DND-41 (cell line): Measurements from ENCODE around the gene DNAH17.

Source experiments
- ATAC-seq: fragments of 200-7000 bp; cut with Tn5 transposase; 3 replicates; pipeline ENCODE4 v1.9.1; 2021; ENCODE audit warnings: low read depth; ENCODE audit not compliant: insufficient read depth
- DNase-seq: peaks from one replicate; pipeline ENCODE4 v3.0.0-alpha.2; 2020
- H2AFZ ChIP-seq: 2 replicates; pipeline ENCODE4 v1.6.0; 2012; ENCODE audit warnings: low read depth, low read length
- H3K27ac ChIP-seq: 2 replicates; pipeline ENCODE4 v1.5.1; 2012; ENCODE audit warnings: low read length, inconsistent platforms
- H3K27me3 ChIP-seq: fragments of 200-600 bp; sonication (generic); 2 replicates; pipeline ENCODE4 v1.6.0; 2012; ENCODE audit warnings: low read length, mild to moderate bottlenecking, inconsistent platforms; ENCODE audit not compliant: insufficient read depth, poor library complexity
- H3K36me3 ChIP-seq: 2 replicates; pipeline ENCODE4 v1.5.1; 2012; ENCODE audit warnings: low read length, inconsistent platforms; ENCODE audit not compliant: insufficient read depth
- H3K4me1 ChIP-seq: 2 replicates; pipeline ENCODE4 v1.5.1; 2012; ENCODE audit warnings: mild to moderate bottlenecking, low read length; ENCODE audit not compliant: insufficient read depth
- H3K4me2 ChIP-seq: 2 replicates; pipeline ENCODE4 v1.6.0; 2012; ENCODE audit warnings: mild to moderate bottlenecking, moderate library complexity, low read length, inconsistent platforms; ENCODE audit not compliant: insufficient read depth
- H3K4me3 ChIP-seq, 2 experiments: fragments of 200-600 bp in 1 of 2; shearing (Covaris generic) in 1 of 2; 2 replicates each; pipeline ENCODE4 v1.5.1; 2012 to 2016; ENCODE audit warnings: inconsistent platforms in 2 of 2, low read length in 2 of 2, mild to moderate bottlenecking in 2 of 2, low read depth in 1 of 2, moderate library complexity in 1 of 2
- H3K79me2 ChIP-seq: 2 replicates; pipeline ENCODE4 v1.6.0; 2012; ENCODE audit warnings: low read length, inconsistent platforms; ENCODE audit not compliant: insufficient read depth
- H3K9ac ChIP-seq: 2 replicates; pipeline ENCODE4 v1.6.0; 2012; ENCODE audit warnings: low read depth, mild to moderate bottlenecking, inconsistent platforms, low read length, moderate library complexity
- H3K9me3 ChIP-seq: 2 replicates; pipeline ENCODE4 v1.5.1; 2012; ENCODE audit warnings: low read length, moderate library complexity, mild to moderate bottlenecking, inconsistent platforms; ENCODE audit not compliant: insufficient read depth, severe bottlenecking
- H4K20me1 ChIP-seq: 2 replicates; pipeline ENCODE4 v1.6.0; 2012; ENCODE audit warnings: low read length; ENCODE audit not compliant: insufficient read depth
- CTCF ChIP-seq: IDR thresholded peaks from 2 replicates; pipeline ENCODE4 v1.5.1; 2012; ENCODE audit warnings: borderline replicate concordance, low read length, moderate library complexity, mild to moderate bottlenecking; ENCODE audit not compliant: poor library complexity, severe bottlenecking; ENCODE audit errors: extremely low read depth
- EZH2 ChIP-seq: IDR thresholded peaks from 3 replicates; pipeline ENCODE4 v1.6.1; 2012; ENCODE audit warnings: borderline replicate concordance, low read depth, mild to moderate bottlenecking, moderate library complexity, low read length, inconsistent platforms; ENCODE audit not compliant: severe bottlenecking

The DNAH17 gene

GRCh38 chr17:78431692-78431958 is 145.6 kb downstream of the DNAH17 start:
- ATAC-seq, result no peak
- peaks cover 6% of the 10 kb centered on the region for H4K20me1 ChIP-seq
- TF ChIP-seq CTCF, result no peak
- TF ChIP-seq EZH2, result no peak

GRCh38 chr17:78430892-78431691 is 146.1 kb downstream of the DNAH17 start:
- no peak for DNase-seq
- ATAC-seq, result no peak
- no peaks in the 10 kb centered on the region for H3K27me3 ChIP-seq
- TF ChIP-seq CTCF (no peak), EZH2 (no peak)
- no peaks in the 10 kb centered on the region for H3K79me2 ChIP-seq
- peaks cover 6% of the 10 kb centered on the region for H4K20me1 ChIP-seq
- no peak overlapping the region for H3K4me3 ChIP-seq
- H3K9me3 ChIP-seq, result no peaks in the 10 kb centered on the region
- no peak overlapping the region for H3K27ac ChIP-seq
- H2AFZ ChIP-seq, result no peak overlapping the region
- H3K4me1 ChIP-seq, result no peaks in the 10 kb centered on the region
- no peak overlapping the region for H3K9ac ChIP-seq
- H3K36me3 ChIP-seq, result peaks cover 31% of the 10 kb centered on the region
- no peak overlapping the region for H3K4me2 ChIP-seq

More at GRCh38 chr17:78431692-78431958, 145.6 kb downstream of the DNAH17 start:
- Histone ChIP-seq H3K36me3 (peaks cover 26% of the 10 kb centered on the region), H3K4me1 (no peaks in the 10 kb centered on the region), H3K4me3 (no peak overlapping the region), H2AFZ (no peak overlapping the region), H3K27me3 (no peaks in the 10 kb centered on the region), H3K27ac (no peak overlapping the region), H3K9ac (no peak overlapping the region), H3K79me2 (no peaks in the 10 kb centered on the region), H3K9me3 (no peaks in the 10 kb centered on the region), H3K4me2 (no peak overlapping the region)
- DNase-seq, result no peak

GRCh38 chr17:78429618-78429995 is 147.6 kb downstream of the DNAH17 start:
- Histone ChIP-seq H4K20me1 (peaks cover 6% of the 10 kb centered on the region), H3K9me3 (no peaks in the 10 kb centered on the region), H3K36me3 (peaks cover 44% of the 10 kb centered on the region), H3K4me2 (no peak overlapping the region), H3K4me1 (no peaks in the 10 kb centered on the region), H3K9ac (no peak overlapping the region), H3K27ac (no peak overlapping the region), H3K4me3 (no peak overlapping the region), H2AFZ (no peak overlapping the region), H3K79me2 (no peaks in the 10 kb centered on the region), H3K27me3 (no peaks in the 10 kb centered on the region)
- no peak for DNase-seq
- no peak for TF ChIP-seq EZH2
- TF ChIP-seq CTCF, result no peak
- no peak for ATAC-seq
